ENCODE measurements around the gene SLC7A8.

SLC7A8 gene

GRCh38 chr14:23129759-23130316, 53.6 kb downstream of the SLC7A8 start:
- no peak for DNase-seq

DNA sequence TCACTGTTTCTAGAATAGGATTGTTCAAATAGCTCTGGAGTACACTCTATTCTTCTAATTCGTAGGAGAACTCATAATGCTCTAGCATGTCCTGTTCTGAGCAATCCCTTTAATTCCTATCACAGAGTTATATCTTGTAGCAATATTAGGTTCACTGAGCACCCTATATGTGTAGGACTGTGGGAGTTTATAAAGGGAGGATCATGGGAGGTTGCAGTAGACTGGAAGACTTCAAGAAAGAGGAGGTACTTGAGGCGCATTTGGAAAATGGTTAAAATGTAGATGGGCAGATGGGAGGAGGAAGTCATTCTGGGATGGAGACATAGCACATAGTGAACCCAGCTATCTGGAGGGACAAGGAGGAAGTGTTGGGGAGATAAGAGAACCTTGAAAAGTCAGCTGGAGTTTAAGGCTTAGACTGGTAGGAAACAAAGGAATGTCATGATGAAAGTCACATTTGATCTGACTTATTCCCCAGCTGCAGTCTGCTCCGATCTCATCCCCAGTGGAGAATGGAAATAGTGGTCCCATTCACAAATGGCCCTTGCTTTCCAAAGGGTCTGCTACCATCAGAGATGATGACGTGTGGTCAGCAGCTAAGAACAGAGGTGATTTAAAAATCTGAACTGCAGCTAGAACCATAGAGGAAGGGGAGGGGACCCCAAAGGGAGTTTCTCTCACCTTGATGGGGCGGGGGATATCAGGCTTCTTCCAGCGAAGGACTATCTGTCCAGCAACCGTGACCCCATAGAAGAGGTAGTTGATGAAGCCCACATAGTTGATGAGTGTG, 54.3 kb downstream of the SLC7A8 start:
- no peak for DNase-seq

DNA sequence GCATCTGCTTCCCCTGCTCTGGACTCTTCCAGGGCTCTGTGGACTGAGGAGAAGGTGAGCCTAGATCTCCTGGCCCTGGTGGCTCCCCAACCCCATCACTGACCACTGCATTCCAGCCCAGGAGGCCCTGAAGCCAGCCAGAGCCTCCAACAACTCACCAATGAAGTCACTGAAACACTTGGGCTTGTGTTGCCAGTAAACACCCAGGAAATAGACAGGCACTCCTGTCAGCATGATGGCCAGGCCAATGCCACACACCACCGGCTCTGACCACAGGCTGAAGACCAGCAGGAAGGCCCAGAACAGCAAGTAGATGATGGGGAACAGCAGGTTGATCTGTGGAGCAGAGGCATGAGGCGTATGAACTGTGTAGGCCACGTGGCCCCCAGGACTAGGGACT, 55.6 kb downstream of the SLC7A8 start:
- DNase-seq, result no peak

GRCh38 chr14:23126548-23127278, 56.7 kb downstream of the SLC7A8 start:
- no peak for DNase-seq

- DNase-seq, result no peak
Observed at GRCh38 chr14:23125933-23126524, 57.4 kb downstream of the SLC7A8 start.

DNA sequence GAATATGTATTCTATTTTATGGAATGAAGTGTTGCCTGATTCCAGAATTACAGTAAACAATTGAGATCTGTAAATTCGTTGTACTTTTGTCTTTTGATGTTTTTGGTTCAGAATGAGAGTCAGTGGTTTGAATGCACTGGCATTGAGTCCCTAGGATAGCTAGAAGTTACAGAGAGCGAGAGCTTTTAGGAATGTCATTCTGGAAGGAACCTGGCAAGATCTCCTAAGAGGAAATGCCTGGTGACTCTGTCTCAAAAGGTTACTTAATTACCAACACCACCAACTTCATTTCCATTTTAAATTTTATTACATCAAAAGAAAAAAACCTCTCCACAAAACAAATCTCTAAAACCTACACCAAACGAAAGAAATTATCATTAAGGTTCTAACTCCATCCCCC, 58.4 kb downstream of the SLC7A8 start:
- no peak for DNase-seq

- no peak for DNase-seq
Observed at GRCh38 chr14:23124337-23124954, 59.0 kb downstream of the SLC7A8 start.

- DNase-seq, result no peak
Observed at GRCh38 chr14:23123419-23123818, 60.0 kb downstream of the SLC7A8 start.

- DNase-seq, result no peak
Observed at GRCh38 chr14:23122086-23122485, 61.4 kb downstream of the SLC7A8 start.

- DNase-seq, result no peak
Observed at GRCh38 chr14:23121361-23121771, 62.1 kb downstream of the SLC7A8 start.

GRCh38 chr14:23120541-23121251, 62.8 kb downstream of the SLC7A8 start:
- peak; percentile 85 for DNase-seq

DNA sequence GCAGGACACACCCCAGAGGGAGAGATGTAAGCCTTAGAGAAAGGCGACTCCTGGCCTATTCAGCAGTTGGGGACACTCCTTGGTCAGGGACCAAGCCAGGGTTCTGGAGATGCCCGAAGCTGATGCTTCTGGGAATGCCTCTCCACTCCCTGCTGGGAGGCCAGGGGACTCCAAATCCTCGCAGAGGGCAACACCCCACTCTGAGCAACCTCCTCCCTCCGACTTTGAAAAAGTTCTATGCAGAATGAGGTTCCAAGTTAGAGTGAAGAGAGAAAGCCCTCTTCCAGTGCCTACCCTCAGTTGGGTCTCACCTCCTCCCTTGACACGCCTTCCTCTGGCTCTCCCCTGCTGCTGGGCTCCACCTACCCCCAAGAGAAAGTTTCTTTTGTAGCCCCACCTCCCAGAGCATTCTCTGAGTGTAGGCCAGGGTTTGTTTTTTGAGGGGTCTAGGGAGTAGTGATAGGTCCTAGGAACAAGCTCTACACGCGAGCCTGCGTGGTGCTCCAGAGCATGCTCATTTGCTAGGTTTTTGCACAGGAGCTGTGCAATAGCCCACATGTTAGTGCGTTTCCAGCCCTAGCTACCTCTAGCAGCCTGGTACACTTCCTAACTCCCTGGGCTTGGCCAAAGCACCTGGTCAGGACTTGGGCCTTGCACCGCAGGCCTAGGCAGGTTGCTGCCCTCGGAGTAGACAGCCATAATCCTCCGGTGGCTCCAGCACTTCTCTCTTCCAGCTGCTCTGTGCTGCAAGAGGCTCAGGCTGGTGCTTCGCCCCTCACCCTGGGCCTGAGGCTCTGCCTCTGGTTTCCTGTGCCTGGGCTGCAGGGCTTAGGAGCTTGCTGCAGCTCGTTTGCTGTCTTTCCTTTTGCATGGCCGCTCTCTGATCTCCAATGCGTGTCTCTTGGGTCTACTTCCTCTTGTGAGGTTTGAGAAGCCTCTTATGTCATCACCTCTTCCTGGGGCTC, 63.8 kb downstream of the SLC7A8 start:
- peak; percentile 45 for DNase-seq

DNA sequence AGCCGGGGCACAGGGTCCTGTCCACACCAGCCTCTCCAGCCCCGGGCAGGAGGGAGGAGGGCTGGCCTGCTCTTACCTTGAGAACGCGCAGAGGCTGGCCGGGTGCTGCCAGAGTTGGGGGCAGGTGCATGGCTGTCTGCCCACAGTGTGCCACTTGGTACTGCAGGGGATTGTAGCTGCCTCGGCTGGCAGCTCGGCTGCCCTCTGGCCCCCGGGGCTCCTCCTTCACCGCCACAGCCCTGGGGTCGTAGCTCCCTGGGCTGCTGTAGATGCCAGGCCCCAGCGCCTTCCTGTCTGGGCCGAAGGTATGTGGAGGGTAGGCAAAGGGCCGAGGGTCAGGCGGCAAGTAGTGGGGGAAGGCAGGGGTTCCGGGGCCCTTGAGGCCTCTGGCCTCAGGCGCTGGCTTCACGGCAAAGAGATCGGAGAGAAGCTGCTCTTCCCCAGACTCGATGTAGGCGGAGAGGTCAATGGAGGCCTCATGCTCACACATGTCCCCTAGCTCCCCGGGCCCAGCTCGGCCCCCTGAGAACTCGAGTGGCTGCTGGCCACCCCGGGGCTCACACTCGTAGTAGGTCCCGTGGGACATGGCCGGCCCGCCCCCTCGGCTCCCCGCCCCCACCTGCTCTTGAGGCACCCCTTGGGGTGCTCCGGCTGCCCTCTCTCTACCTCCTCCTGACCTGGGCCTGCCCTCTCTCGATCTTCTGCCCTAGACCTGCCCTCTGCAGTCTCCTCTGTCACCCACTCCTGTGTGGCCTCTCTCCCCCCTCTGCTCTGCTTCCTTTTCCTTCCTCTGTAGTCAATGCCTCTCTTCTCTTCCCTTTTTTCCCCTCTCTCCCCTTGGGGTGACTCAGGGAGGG, 64.7 kb downstream of the SLC7A8 start, which contains the start of gene CEBPE:
Gene CEBPE, minus strand, starts transcription at position 750 of the 857 bp plus-strand sequence. Its CDS starts 164 bp downstream, at position 586.
- no peak for DNase-seq

- no peak for DNase-seq
Observed at GRCh38 chr14:23117371-23118020, 66.0 kb downstream of the SLC7A8 start.

GRCh38 chr14:23115918-23116317, 67.5 kb downstream of the SLC7A8 start:
- no peak for DNase-seq

DNA sequence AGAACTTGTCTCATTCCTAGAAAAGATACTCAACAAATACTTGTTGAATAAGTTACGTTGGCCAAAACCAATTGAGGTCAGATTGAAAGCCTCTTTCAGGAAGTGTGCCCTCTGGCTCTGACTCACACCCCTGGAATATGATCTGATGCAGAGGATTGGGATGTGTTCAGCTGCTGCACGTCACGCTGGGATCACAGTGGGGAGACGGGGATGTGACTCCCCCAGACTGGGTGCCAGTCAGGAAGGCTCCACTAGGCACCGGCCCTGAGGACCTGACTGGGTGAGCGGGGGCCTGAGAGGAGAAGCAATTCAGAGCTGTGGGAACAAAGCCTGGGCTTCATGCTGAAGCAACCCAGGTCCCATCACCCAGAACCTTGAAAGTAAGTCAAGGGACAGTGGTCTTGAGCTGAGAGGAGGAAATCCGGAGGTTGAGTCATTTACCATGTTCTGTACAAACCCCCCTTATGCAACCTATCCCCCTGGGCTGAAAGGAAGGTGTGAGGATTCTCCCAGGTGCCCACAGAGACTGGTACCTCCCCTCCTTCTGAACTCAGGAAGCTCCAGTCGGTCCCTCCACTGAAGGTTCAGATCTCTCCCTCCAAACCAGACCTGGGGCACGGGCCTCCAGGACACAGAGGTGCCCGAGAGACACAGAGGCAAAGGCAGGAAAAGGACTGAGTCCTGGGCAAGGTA, 68.3 kb downstream of the SLC7A8 start:
- no peak for DNase-seq

DNA sequence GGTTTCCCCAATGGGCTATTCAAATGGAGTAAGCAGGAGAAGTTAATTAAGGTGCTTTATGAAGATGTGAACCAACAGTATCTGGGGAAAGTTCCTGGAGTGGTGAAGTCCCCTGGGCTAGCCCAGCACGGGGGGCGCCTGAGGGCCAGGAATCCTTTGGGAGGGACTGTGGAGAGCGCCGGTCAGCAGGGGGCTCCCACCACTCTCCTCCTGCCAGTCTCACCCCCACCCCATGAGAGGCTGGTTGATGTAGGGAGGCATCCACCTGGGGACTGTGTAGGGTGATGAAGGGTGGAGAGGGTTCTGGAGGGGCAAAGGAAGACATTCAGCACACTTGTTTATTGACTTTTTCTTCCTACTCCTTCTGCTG, 68.8 kb downstream of the SLC7A8 start:
- DNase-seq, result no peak

GRCh38 chr14:23114120-23114458, 69.4 kb downstream of the SLC7A8 start:
- DNase-seq, result no peak
